Neural progenitor cell (in vitro differentiated cells): ENCODE data around the gene ST3GAL4.

Experiments used
- EZH2 ChIP-seq: fragments of 200-600 bp; sonication (generic); IDR thresholded peaks from 2 replicates; pipeline ENCODE4 v1.6.1; 2017; ENCODE audit warnings: antibody characterized with exemption, mild to moderate bottlenecking, moderate library complexity
- EZH2phosphoT487 ChIP-seq: fragments of 200-600 bp; sonication (generic); IDR thresholded peaks from 2 replicates; pipeline ENCODE4 v1.6.1; 2017; ENCODE audit warnings: antibody characterized with exemption
- TF ChIP-seq, protein P1 (sequence below): fragments of 200-600 bp; sonication (generic); IDR thresholded peaks from 2 replicates; pipeline ENCODE4 v1.5.1; 2017; ENCODE audit warnings: antibody characterized with exemption, mild to moderate bottlenecking

DNA sequence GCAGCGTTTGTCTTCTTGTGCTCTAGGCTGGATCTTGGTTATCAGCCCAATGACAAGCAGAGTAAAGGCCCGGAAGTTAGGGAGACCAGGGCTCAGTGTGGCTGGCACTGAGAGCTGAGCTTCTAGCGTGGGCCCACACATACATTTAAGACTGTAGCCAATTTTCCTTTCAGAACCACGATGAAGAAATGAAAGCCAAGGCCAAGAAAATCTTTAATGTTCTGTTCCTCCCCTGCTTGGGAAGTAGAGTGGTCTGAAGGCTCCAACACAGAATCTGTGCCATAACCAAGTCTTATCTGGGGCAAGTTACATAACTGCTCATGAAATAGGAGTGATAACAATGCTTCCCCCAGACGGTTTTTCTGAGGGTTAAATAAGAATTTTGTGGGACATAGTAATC lies 4.7 kb upstream of the ST3GAL4 start:
- TF ChIP-seq, protein P1, sequence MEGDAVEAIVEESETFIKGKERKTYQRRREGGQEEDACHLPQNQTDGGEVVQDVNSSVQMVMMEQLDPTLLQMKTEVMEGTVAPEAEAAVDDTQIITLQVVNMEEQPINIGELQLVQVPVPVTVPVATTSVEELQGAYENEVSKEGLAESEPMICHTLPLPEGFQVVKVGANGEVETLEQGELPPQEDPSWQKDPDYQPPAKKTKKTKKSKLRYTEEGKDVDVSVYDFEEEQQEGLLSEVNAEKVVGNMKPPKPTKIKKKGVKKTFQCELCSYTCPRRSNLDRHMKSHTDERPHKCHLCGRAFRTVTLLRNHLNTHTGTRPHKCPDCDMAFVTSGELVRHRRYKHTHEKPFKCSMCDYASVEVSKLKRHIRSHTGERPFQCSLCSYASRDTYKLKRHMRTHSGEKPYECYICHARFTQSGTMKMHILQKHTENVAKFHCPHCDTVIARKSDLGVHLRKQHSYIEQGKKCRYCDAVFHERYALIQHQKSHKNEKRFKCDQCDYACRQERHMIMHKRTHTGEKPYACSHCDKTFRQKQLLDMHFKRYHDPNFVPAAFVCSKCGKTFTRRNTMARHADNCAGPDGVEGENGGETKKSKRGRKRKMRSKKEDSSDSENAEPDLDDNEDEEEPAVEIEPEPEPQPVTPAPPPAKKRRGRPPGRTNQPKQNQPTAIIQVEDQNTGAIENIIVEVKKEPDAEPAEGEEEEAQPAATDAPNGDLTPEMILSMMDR, result no peak
- TF ChIP-seq EZH2phosphoT487, result no peak
- TF ChIP-seq EZH2, result no peak
